Stimulated activated CD8-positive, alpha-beta memory T cell treated with anti-CD3 and anti-CD28 coated beads, Interleukin-4, amount 100 ng/mL, for 24 hours (primary cell): ENCODE results near the gene PARD6A.
"Not testable (repeated sequence)": the region's sequence is repeated elsewhere in the genome, so short reads cannot be mapped to it uniquely, and the experiment has no call there.

Experiments
- DNase-seq: peaks from one replicate; pipeline ENCODE4 v3.0.0-alpha.2; 2020; ENCODE audit warnings: low read depth

Gene PARD6A

GRCh38 chr16:67667817-67668494 lies 7.2 kb downstream of the PARD6A start:
- peak; percentile 58 for DNase-seq

- DNase-seq = no peak
Observed at GRCh38 chr16:67668495-67669157, 7.9 kb downstream of the PARD6A start.

GRCh38 chr16:67669499-67670101 lies 8.8 kb downstream of the PARD6A start:
- DNase-seq = no peak

- DNase-seq = no peak
Observed at GRCh38 chr16:67672306-67672705, 11.5 kb downstream of the PARD6A start.

GRCh38 chr16:67672739-67673662 lies 12.2 kb downstream of the PARD6A start:
- no peak for DNase-seq

- no peak for DNase-seq
Observed at GRCh38 chr16:67673712-67674580, 13.2 kb downstream of the PARD6A start.

GRCh38 chr16:67674851-67675578 lies 14.3 kb downstream of the PARD6A start:
- no peak for DNase-seq

GRCh38 chr16:67675579-67675935 lies 14.8 kb downstream of the PARD6A start:
- no peak for DNase-seq

GRCh38 chr16:67675999-67676398 lies 15.2 kb downstream of the PARD6A start:
- no peak for DNase-seq

- DNase-seq = no peak
Observed at GRCh38 chr16:67676516-67676915, 15.8 kb downstream of the PARD6A start.

- no peak for DNase-seq
Observed at GRCh38 chr16:67676939-67677338, 16.2 kb downstream of the PARD6A start.

GRCh38 chr16:67677712-67678111 lies 17.0 kb downstream of the PARD6A start:
- DNase-seq = no peak

GRCh38 chr16:67678354-67679023 lies 17.7 kb downstream of the PARD6A start:
- no peak for DNase-seq

GRCh38 chr16:67679935-67680897 lies 19.5 kb downstream of the PARD6A start:
- DNase-seq = no peak

- no peak for DNase-seq
Observed at GRCh38 chr16:67683767-67684166, 23.0 kb downstream of the PARD6A start.

- no peak for DNase-seq
Observed at GRCh38 chr16:67685388-67686112, 24.8 kb downstream of the PARD6A start.

GRCh38 chr16:67693517-67694285 lies 32.9 kb downstream of the PARD6A start:
- not testable (repeated sequence) for DNase-seq
